Stimulated activated CD4-positive, alpha-beta T cell treated with anti-CD3 and anti-CD28 coated beads, Interleukin-4, amount 100 ng/mL, for 4 hours (primary cell): Measurements from ENCODE around the gene ADAMTS2.
"Not testable (repeated sequence)": the region's sequence is repeated elsewhere in the genome, so short reads cannot be mapped to it uniquely, and the experiment has no call there.

ENCODE experiments used
- DNase-seq, 2 experiments: peaks; one replicate each; pipeline ENCODE4 v3.0.0-alpha.2; 2020

The ADAMTS2 gene

DNA sequence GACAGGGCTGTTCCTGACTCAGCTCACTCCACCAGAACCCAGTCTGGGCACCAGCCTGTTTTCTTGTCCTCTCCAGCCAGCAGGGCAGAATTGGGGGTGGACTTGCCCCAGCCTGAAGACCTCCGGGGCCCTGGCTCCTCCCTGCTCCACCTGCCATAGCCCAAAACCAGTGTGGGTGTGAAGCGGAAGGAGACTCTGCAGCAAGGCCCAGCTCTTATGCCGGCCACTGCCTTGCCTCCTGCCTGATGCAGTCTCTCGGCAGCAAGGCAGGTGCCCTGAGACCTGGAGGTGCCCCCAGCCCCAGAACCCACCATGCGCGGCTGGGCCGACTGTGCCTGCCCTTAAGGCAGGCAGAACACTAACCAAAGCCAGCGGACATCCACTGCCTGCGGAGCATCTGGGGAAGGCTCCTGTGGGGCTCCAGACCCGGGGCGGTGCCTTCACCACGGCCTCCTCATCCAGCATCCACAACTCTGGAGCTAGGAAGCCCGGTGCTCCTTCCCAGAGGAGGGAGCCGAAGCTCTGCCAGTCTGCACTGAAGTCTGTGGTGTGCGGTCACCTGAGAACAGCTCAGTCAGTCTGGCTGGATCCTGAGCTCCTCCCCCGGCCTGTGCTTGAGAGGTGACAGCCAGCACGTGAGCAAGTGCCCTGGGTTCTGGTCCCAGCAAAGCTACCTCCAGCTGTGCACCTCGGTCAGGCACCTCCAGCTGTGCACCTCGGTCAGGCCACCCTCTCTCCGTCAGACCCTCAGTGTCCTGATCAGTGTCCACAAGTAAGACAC is 116.7 kb downstream of the ADAMTS2 start:
- DNase-seq = no peak

DNA sequence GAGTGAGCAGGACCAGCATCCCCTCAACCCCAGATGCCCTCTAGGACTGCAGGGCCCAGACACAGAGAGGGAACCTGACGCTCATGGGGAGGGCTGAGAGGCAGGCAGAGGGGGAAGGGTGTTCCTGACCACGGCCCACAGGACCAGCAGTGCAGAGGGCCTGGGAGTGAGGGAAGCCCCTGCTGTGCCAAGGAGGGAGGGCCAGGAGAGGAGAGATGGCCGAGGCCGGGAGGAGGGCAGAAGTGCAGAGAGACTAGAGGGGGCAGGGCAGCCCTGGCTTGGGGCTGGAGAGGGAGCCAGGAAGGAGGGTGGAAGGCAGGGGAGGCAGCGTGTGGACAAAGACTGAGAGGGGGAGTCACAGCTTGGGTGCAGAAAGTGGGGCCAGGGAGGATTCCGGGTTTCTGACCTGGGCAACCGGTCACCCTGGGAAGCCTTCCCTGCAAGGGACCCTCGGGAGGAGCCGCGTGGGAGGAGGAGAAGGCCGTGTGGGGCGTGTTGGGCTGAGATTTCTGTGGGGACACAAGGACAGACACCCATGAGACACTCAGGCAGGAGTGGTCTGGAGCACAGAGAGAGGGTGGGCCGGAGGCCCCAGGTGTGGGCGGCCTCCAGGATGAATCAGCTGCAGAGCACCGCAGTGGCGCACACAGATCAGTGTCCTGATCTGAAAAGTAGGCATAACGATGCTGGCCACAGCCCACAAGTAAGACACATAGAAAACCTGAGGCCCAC is 117.5 kb downstream of the ADAMTS2 start:
- DNase-seq = no peak

DNA sequence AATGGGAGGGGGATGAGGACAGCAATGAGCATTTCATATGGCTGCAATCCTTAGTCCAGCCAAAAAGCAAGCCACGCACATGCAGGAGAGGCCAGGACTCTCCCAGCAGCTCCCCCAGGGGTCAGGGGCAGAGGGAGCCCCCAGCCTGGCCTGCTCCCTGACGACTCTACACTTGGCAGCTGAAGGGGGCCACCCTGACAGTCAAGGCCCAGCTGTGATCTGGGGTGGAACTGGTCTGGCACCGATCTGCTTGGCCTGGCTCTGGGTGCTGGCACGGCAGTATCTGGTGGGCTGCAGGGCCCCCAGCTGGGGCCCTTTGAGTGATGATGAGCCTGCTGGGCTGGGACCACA is 118.1 kb downstream of the ADAMTS2 start:
- DNase-seq = no peak

DNA sequence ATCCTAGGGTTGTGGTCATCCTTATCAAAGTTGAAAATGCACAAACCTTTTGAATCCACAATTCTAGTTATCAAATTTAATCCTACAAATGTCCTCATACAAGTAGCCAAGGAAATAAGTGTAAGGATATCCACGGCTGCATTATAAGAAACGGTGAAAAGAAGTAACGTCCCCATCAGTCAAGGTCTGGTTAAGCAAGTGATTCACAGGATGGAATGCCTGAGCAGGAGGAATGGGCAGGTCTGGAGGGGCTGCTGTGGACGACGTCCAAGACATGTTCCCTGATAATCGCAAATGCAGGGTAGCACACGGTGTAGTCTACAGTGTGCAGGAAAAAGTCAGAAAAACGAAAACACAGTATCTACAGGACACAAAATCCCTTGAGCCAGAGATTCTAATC is 118.6 kb downstream of the ADAMTS2 start:
- no peak for DNase-seq

DNA sequence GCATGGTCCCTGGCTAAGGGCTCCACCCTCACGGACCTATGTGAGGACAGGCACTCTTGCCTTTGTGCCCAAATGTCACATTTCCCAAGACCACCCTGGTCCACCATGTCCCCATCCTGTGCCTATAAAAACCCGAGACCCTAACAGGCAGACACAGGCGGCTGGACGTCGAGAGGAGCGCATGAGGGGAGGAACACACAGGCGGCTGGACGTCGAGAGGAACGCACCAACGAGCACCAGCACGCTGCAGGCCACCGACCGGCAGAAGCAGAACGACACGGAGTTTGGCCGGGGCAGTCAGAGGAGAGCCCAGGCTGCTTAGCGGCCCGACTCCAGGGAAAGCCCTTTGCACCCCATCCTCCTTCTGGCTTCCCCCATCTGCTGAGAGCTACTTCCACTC is 119.9 kb downstream of the ADAMTS2 start:
- DNase-seq = no peak

DNA sequence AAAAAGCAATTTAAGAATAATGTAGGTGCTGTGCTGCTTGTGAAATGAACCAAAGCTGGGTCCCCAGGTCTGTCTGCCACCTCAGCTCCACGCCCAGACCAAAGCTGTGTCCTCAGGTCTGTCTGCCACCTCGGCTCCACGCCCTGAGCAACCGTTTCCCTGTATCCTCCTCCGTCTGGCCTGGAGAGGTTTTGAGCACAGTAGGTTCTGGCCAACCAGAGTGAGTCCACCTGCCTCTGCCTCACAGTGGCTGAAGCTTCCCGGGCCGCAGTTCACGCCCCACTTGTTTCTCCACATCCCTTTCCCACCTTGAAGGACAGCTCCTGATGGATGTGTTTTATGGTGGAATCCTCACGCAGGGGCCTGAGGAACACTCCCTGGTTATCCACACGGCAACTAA is 120.5 kb downstream of the ADAMTS2 start:
- no peak for DNase-seq

DNA sequence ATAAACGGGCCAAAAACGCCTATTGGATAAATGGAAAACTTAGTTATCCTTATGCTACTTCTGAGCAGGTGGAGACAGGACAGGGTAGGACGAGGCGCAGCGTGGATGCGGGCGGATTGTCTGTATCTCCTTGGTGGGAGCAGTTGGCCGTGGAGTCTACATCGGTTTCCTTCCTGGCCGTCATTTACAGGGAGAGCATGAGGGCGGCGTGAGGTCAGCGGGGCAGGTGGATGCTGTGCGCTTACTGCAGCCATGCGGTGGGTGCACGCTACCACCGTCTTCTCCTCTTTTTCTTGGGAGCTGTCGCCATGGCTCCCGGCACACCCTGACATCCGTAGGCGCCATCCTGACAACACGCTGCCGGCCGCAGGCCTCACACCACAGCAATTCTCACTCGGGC is 121.3 kb downstream of the ADAMTS2 start:
- DNase-seq = no peak

DNA sequence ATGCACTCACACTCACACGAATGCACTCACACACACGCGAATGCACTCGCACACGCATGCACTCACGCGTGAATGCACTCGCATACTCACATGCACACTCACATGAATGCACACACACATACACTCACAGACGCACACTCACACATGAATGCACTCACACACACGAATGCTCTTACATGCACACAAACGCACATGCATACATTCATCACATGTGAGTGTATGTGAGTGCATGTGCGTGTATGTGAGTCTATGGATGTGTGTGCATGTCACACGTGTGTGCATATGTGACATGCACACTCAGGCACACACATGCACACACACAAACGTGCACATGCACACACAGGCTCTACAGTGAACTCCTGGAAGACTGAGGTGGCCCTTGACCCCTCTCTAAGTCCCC is 121.7 kb downstream of the ADAMTS2 start:
- DNase-seq = no peak

DNA sequence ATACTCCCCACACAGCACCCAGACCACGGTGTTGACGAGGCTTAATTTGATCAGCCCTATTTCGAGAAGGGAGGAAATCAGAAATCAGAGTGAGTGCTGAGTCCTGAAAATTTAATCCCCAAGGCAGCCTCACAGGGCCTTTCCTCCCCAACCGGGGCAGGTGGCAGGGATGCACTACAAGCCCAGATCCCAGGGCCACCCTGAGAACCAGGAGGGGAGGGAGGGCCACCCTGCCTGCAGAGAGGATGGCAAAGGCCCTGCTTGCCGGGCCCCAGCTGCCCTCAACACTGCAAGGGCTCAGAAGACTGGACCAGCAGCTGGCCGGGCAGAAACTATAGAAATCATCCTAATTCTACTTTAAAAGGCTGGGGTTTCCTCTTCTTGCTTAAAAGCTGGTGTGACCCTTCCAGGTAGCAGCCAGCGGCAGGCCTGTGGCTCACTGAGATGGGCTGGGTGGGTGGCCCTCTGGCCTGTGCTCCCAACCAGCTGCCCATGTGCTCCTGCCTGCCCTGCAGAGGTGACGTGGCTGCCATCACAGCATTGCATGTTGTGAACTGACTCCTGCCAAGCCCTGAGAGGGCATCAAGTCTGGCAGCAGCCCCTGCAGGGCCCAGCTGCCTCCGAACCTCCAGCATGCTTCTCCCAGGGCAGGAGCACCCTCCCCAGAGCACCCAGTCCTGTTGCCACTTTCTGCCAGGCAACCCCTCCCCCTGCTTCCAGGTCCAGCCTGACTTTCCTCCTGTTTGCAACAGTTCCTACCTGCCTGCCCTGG is 122.8 kb downstream of the ADAMTS2 start:
- DNase-seq = no peak

DNA sequence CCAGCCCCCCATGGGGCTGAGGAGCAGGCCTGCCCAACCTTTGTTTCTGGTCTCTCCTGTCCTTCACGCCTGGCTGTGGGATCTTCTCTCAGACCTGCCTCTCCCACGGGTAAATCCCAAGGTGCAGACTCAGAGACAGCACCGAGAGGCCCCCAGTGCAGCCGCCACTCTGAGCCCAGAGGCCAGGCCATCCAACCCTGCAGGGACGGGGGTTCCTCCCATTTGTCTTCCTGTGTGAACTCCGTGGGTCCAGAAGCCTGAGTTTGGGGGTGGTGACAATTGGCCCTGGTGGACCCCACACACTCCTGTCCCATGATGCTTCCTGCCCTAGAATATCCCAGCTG is 123.4 kb downstream of the ADAMTS2 start:
- no peak for DNase-seq

DNA sequence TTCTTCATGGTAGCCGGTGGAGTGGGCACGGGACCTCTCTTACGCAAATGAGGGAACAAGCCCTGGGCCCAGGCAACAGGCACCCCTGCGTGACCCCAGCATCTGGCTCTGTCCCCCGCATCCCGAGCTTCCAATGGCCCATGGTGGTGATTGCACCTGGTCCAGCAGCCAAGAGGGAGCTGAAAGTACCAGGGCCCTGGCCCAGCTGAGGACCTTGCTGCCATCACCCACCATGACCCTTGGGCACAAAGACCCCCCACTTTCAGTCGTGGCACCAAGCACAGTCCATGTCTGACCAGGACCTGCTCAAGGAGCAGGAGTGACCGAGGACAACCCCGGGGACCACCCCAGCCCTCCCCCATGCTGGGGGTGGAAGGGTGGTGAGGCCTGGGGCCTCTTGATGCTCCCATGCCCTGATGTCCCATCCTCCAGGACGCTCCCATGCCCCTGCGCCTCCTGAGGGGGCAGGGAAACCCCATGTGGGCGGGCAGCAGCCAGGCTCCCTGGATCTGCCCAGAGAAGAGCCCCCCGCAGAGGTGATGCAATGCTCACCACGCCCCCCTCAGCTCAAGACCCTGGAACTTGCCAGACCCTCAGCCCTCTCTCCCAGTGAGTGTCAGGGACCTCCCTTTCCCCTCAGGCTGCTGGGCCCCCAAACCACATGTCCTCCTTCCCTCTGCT is 123.9 kb downstream of the ADAMTS2 start:
- no peak for DNase-seq

DNA sequence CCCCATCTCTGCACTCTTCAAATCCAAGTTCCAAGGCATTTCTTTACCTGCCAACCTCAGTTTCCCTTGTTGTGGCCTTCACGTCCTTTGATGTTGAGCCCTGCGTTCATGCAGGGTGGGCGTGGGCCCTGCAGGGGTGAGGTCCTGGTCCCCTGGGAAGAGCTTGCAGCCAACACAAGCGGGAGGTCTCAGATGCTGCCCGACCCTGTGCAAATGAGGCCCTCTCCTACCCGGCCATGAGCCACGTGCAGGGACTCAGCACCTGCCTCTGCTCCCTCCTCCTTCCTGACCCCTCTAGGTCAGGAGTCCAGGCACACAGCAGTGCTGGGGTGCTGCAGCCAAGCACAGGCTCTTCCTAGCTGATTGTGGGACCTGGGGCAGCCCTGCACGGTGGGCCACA is 124.5 kb downstream of the ADAMTS2 start:
- no peak for DNase-seq

DNA sequence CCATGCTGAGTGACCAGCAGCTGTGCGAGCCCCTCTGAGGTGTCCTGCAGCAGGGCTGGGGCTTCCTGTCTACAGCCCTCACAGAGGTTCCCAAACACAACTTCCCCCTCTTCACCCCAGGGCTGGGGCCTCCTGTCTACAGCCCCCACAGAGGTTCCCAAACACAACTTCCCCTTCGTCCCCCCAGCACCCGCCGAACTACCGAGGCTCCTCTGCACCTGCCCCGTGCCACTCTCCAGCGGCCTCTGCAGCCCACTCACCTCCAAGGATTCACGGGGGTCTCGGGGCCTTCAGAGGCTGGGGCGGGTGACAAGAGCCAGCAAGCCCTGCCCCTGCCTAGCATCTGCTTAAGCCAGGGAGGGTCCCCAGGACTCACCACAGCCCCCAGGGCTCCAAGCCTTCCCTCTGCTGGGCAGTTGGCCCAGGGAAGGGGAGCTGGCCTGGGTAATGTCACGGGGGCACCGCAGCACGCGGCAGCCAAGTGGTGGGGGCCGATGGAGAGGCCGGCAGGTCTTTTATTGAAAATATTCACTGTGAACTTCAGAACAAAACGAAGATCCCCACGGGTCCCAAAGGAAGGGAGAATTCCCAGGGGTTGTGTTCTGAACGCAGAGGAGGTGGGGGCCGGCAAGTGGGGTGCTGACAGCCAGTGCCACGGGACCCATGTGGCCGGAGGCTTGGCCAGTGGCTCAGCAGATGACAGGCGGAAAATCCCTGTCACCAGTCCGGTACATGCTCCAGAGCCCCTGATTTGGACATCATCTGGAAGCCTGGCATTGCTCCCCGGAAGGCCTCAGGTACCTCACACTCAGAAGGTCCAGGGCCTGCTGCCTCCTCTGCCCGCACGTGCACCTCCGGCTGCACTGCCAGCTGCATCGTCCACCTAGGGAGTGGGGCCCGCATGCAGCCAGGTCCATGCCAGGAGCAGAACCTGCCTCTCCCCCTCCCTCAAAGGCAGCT is 125.3 kb downstream of the ADAMTS2 start:
- DNase-seq = no peak

DNA sequence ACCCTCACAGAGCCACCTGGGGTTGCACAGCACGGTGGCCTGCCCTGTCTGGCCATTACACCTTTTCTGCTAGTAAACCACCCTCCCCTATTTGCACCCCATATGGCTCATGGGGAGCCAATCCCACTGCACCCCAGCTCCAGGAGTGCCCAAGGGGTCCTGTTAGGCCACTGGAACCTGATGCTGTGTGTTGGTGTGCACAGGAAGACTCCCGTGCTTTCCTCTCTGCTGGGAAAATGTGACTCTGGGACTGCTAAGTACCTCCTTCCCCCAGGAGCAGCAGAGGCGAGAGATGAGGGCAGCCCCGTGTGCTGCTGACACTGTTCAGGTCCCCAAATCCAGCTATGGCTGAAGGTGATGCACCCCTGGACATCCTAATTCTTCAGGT is 126.3 kb downstream of the ADAMTS2 start:
- no peak for DNase-seq

DNA sequence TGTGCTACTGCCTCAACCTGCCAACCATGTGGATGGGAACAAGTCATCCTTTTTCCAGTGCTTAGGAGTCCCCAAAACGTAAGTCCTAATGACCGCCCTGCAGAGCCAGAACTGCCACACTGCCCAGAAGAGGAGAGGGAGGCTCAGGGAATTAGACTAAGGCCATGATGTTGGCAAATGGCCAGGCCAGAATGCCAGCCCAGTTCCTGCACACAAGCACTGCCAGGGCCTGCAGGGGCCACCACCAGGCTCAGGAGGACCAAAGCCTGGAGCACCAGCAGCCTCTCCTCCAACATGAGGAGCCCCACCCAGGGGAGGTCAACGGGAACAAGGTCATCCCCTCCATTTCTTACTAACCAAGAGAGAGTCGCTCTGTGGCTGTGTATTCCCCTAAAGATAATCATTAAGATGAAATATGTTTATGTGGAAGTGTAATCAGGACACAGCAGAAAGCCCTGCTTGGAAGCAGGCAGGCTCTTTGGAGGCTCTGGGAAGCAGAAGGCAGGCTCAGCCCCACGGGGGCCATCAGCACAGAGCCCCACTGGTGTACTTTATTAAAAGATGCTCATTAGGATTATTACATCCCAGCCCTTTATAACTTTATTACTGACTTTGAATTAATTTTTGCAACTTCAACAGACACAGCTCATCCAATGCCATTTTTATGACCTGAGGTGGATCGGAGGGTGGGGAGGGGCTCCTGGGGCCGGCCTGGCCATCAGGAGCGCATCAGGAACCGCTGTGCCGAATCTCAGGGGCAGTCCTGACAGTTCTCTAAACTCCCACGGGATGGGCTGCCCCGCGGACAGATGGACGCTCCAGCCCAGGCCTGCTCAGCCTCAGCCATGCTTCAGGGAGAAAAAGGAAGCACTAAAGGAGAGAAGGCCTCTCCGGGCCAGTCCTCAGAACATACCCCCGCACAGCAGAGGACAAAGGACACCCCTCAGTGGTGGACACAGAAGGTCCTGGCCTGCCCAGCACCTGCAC is 127.0 kb downstream of the ADAMTS2 start:
- DNase-seq = no peak

DNA sequence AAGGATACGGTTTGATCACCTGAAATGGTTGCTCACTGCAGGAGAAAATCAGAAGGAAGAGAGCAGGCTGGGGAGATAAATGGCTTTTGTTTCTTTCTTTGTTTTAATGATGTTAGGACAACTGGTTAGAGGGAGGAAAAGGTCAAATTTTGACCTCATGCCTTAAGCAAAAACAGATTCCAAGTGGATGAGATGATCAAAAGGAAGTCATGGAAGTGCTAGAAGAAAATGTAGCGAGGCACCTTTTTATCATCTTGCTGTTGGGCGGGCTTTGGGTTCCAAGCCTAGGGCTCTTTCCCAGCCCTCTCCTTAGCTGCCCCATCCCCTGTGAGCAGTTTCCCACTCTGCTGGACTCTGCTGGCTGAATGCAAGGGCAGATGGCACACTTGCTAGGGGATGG is 127.9 kb downstream of the ADAMTS2 start:
- DNase-seq = no peak

DNA sequence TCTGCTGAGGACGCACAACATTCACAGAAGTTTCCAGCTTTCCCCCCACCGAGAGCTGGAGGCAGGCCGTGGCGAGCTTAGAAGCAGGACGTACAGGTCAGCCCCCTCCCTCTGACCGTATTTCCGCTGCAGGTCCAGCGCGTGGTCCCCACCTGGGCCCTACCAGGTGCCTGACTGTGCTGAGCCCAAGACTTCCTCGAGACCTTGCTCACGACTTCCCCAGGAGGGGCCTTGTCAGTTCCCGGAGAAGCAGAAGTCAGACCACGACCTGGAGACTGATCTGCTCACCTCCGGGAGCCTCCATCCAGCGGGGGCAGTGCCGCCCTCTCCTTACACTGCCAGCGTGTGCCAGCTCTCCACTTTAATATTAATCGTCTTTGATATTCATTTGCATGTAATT is 128.9 kb downstream of the ADAMTS2 start:
- not testable (repeated sequence) for DNase-seq

DNA sequence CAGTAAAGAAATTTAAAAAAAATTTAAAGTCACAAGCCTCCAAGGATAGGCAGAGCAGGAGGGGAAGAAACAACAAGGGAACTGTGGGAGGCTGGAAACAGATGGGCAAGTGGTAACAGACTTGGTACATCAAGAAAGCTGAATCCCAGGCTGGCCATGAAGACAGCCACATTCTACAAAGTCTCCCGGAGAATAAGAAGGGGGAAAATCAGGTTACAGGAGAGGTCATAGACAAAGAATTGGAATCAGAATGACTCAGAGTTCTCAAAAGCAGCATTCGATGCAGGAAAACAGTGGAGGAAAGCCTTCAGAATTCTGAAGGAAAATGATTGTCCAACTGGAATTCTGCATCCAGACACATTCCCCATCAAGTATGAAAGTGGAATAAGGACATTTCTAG is 129.7 kb downstream of the ADAMTS2 start:
- DNase-seq = no peak

DNA sequence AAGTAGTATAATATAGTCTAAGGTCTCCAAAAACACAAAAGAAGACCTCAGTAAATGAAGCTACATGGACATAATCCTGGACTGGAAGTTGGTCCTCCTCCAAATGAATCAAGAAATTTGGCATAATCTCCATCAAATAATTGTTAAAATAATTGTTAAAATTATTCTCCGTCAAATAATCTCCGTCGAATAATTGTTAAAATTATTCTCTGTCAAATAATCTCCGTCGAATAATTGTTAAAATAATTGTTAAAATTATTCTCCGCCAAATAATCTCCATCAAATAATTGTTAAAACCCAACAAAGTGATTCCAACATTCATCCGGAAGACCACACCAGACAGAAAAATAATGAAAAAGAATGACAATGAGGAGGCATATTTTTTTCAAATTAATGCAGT is 130.6 kb downstream of the ADAMTS2 start:
- no peak for DNase-seq

DNA sequence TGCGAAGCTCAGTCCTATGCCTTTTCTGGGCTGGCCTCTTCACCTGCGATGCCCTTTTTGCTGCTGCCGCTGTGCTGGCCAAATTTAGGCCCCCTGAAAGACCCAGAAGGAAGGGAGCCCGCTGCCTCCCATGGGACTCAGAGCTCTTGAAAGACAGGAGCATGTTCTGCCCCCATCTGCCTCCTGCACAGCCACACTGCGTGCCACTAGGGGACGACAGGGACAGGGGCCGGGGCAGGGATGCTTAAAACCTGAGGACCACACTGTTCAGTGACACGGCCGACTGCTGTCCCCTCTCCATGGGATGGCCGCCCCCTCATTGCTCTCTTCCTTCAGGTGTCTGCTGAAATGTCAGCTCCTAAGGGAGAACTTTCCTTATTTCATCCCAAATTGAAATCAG is 132.4 kb downstream of the ADAMTS2 start:
- no peak for DNase-seq

DNA sequence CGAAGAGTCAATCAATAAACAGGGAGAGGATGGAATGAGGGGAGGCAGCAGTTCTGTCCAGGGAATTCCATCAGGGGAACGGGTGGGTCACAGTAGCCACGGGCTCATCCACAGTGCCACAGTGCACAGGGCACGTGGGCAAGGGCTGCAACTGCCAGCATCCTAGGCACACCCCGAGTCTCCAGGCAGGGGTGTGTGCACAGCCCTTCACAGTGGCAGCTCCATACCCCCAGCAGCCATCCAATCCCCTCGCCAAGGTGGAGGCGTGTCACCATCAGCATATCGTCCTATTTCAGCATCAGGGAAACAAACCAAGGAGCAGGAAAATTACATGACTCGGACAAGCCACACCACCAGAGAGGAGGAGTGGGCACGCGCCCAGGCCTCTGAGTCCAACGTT is 133.6 kb downstream of the ADAMTS2 start:
- no peak for DNase-seq
